GM23338 (cell line): ENCODE measurements around the gene USH1G. TPM values are rescaled to one million over a fixed set of nuclear protein-coding genes. Genes with fewer than 3 reads are reported as not detected.

Source experiments
- ATAC-seq: fragments of 200-7000 bp; cut with Tn5 transposase; 3 replicates; pipeline ENCODE4 v1.9.1; 2020
- DNase-seq: peaks from one replicate; pipeline ENCODE4 v3.0.0-alpha.2; 2015; ENCODE audit warnings: low spot score
- H2AFZ ChIP-seq: fragments of 200-600 bp; sonication (generic); 2 replicates; pipeline ENCODE4 v1.8.0; 2016; ENCODE audit warnings: antibody characterized with exemption, mild to moderate bottlenecking, moderate library complexity
- H3F3A ChIP-seq: fragments of 200-600 bp; sonication (generic); replicated peaks from 2 replicates; pipeline ENCODE4 v1.8.0; 2017; ENCODE audit warnings: antibody characterized with exemption, mixed run types, low read depth
- H3K27ac ChIP-seq: fragments of 200-600 bp; sonication (generic); 2 replicates; pipeline ENCODE4 v1.6.1; 2016; ENCODE audit warnings: low read depth
- H3K27me3 ChIP-seq: fragments of 200-600 bp; sonication (generic); 2 replicates; pipeline ENCODE4 v1.8.0; 2016; ENCODE audit warnings: mild to moderate bottlenecking, mixed run types, moderate library complexity; ENCODE audit not compliant: insufficient read depth
- H3K36me3 ChIP-seq: fragments of 200-600 bp; sonication (generic); 2 replicates; pipeline ENCODE4 v1.8.0; 2016; ENCODE audit warnings: mild to moderate bottlenecking; ENCODE audit not compliant: insufficient read depth
- H3K4me1 ChIP-seq: fragments of 200-600 bp; sonication (generic); 2 replicates; pipeline ENCODE4 v1.8.0; 2016; ENCODE audit warnings: mild to moderate bottlenecking, moderate library complexity; ENCODE audit not compliant: insufficient read depth
- H3K4me2 ChIP-seq: fragments of 200-600 bp; sonication (generic); 2 replicates; pipeline ENCODE4 v1.7.1; 2017; ENCODE audit warnings: mixed run types
- H3K4me3 ChIP-seq: fragments of 200-600 bp; sonication (generic); 2 replicates; pipeline ENCODE4 v1.6.1; 2016; ENCODE audit warnings: mixed run types
- H3K79me2 ChIP-seq: fragments of 200-600 bp; sonication (generic); replicated peaks from 2 replicates; pipeline ENCODE4 v1.8.0; 2017; ENCODE audit warnings: mild to moderate bottlenecking; ENCODE audit not compliant: insufficient read depth
- H3K9me2 ChIP-seq: fragments of 200-600 bp; sonication (generic); 2 replicates; pipeline ENCODE4 v1.8.0; 2017; ENCODE audit not compliant: insufficient read depth
- H4K20me1 ChIP-seq: fragments of 200-600 bp; sonication (generic); replicated peaks from 2 replicates; pipeline ENCODE4 v1.8.0; 2017; ENCODE audit warnings: mild to moderate bottlenecking; ENCODE audit not compliant: insufficient read depth
- H3K27ac Mint-ChIP-seq: 2 replicates; pipeline ENCODE4 v1.8.0; 2020; ENCODE audit warnings: inconsistent platforms, mild to moderate bottlenecking, moderate library complexity, mixed read lengths
- H3K27me3 Mint-ChIP-seq: 3 replicates; pipeline ENCODE4 v1.8.0; 2022; ENCODE audit warnings: low read depth, mild to moderate bottlenecking, moderate library complexity, mixed read lengths, inconsistent platforms; ENCODE audit not compliant: insufficient read depth, poor library complexity
- H3K36me3 Mint-ChIP-seq: 3 replicates; pipeline ENCODE4 v1.8.0; 2021; ENCODE audit warnings: low read depth, mild to moderate bottlenecking, inconsistent platforms, moderate library complexity, mixed read lengths
- H3K4me1 Mint-ChIP-seq: 3 replicates; pipeline ENCODE4 v1.8.0; 2020; ENCODE audit warnings: mild to moderate bottlenecking, inconsistent platforms, mixed read lengths
- H3K4me3 Mint-ChIP-seq: 3 replicates; pipeline ENCODE4 v1.8.0; 2021; ENCODE audit warnings: moderate library complexity, mild to moderate bottlenecking, inconsistent platforms, mixed read lengths
- H3K9me3 Mint-ChIP-seq: 3 replicates; pipeline ENCODE4 v1.8.0; 2020; ENCODE audit warnings: moderate library complexity, mild to moderate bottlenecking, inconsistent platforms, mixed read lengths
- CREB1 ChIP-seq: fragments of 250-450 bp; sonication (Bioruptor Pico); IDR thresholded peaks from 2 replicates; pipeline ENCODE4 v1.5.0; 2020; ENCODE audit warnings: low read depth, mild to moderate bottlenecking, moderate library complexity
- EZH2 ChIP-seq: fragments of 200-600 bp; sonication (generic); IDR thresholded peaks from one replicate; pipeline ENCODE4 v1.8.0; 2017; ENCODE audit warnings: antibody characterized with exemption, mild to moderate bottlenecking, low read depth; ENCODE audit not compliant: unreplicated experiment
- EZH2phosphoT487 ChIP-seq: fragments of 200-600 bp; sonication (generic); IDR thresholded peaks from one replicate; pipeline ENCODE4 v1.8.1; 2018; ENCODE audit warnings: antibody characterized with exemption; ENCODE audit not compliant: unreplicated experiment
- JUNB ChIP-seq: IDR thresholded peaks from one replicate; pipeline ENCODE4 v1.6.1; 2016; ENCODE audit warnings: antibody characterized with exemption; ENCODE audit not compliant: unreplicated experiment
- NANOG ChIP-seq: IDR thresholded peaks from 2 replicates; pipeline ENCODE4 v1.6.1; 2016; ENCODE audit warnings: antibody characterized with exemption, borderline replicate concordance
- POLR2AphosphoS5 ChIP-seq: IDR thresholded peaks from 2 replicates; pipeline ENCODE4 v1.6.1; 2016; ENCODE audit warnings: antibody characterized with exemption, low read depth
- STAT1 ChIP-seq: IDR thresholded peaks from one replicate; pipeline ENCODE4 v1.6.1; 2016; ENCODE audit warnings: antibody characterized with exemption; ENCODE audit not compliant: unreplicated experiment
- ZNF114 ChIP-seq: fragments of 250-450 bp; sonication (Bioruptor Pico); IDR thresholded peaks from 2 replicates; pipeline ENCODE4 v1.5.0; 2020; ENCODE audit warnings: mild to moderate bottlenecking, moderate library complexity
- ZNF331 ChIP-seq: fragments of 250-450 bp; sonication (Bioruptor Pico); IDR thresholded peaks from 2 replicates; pipeline ENCODE4 v1.5.0; 2020; ENCODE audit warnings: low read depth, mild to moderate bottlenecking, moderate library complexity
- polyA plus RNA-seq: library from polyadenylated mRNA; unstranded; fragments of >200 nt; fragmentation: Nextera tagmentation; extraction: Ambion mirVana; gene quantifications from 2 replicates; pipeline ENCODE4 v1.2.1, GENCODE V29; 2016
- total RNA-seq: library from RNA; depleted of rRNA; stranded (reverse); fragments of >200 nt; shearing (Covaris generic); gene quantifications from 2 replicates; pipeline ENCODE4 v1.2.3, GENCODE V29; 2014
- TF ChIP-seq, protein P1 (sequence below), 2 experiments: fragments of 200-600 bp in 1 of 2; sonication (generic) in 1 of 2; conservative IDR thresholded peaks; 2 replicates each; pipeline versions ENCODE4 v1.5.1 to v1.6.1; 2016 to 2017; ENCODE audit warnings: antibody characterized with exemption in 2 of 2, low read depth in 2 of 2, mild to moderate bottlenecking in 2 of 2, moderate library complexity in 1 of 2
- TF ChIP-seq, protein P2 (sequence below): fragments of 250-450 bp; sonication (Bioruptor Pico); IDR thresholded peaks from 2 replicates; pipeline ENCODE4 v1.5.0; 2020; ENCODE audit warnings: mild to moderate bottlenecking, moderate library complexity
- TF ChIP-seq, protein P3 (sequence below): IDR thresholded peaks from one replicate; pipeline ENCODE4 v1.6.1; 2018; ENCODE audit warnings: antibody characterized with exemption; ENCODE audit not compliant: unreplicated experiment
- TF ChIP-seq, protein P4 (sequence below): IDR thresholded peaks from 2 replicates; pipeline ENCODE4 v1.6.1; 2016; ENCODE audit warnings: antibody characterized with exemption

The USH1G gene
- total and polyA plus RNA-seq, 2 experiments from 2014 or later = 0.34 to 1.7 TPM

DNA sequence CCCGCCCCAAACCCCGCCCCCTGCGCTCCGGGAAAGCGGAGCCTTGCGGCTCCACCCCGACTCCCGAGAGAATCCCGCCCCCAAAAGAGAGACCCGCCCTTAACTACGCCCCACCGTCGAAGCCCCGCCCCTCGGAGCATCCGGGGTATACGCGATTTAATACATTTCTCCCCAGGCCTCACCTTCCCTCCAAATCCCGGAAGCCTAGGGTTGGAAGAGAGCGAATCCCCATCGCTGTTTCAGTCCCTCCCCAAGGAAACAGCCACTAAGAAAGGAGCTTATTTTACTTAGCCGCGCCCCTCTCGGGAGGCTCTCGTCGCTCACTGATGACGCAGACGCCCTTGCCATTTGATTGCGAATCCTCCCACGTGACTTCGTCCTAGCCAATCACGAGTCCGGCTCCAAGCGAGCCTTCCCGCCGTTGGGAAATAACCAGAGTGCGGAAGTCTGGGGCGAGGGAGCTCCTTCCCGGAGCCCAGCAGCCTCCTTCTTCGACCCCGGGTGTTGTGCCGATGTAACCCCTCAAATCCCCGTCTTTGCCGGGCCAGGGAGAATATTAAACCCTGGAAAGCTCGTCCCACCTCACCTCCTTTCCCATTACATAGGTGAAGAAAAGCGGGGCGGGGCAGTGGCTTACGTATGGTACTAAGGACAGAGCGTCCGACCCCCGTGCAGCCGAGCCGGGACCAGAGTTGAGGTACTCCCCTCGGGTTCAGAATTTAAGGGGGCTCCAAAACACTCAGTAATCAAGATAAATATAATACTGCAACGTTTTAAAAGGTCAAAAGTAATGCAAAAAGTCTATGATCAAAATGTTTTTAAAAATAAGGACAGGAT, 49.8 kb downstream of the USH1G start:
- Histone ChIP-seq H2AFZ (0 out of 2 replicates have a peak overlapping the region, but pooled peaks have one; percentile 2), H3K4me2 (peak overlapping the region; percentile 73), H3F3A (0 out of 2 replicates have a peak, but pooled peaks cover 4% of the 10 kb centered on the region), H3K79me2 (no peaks in the 10 kb centered on the region), H3K36me3 (no peaks in the 10 kb centered on the region), H3K9me2 (no peaks in the 10 kb centered on the region), H3K27ac (peak overlapping the region; percentile 66), H3K27me3 (0 out of 2 replicates have a peak, but pooled peaks cover 7% of the 10 kb centered on the region), H3K4me1 (peaks cover 9% of the 10 kb centered on the region; the same call in 1 of the 2 replicates), H3K4me3 (peak overlapping the region; percentile 95), H4K20me1 (0 out of 2 replicates have a peak, but pooled peaks cover 3% of the 10 kb centered on the region)
- ATAC-seq (peak; percentile 90), DNase-seq (peak; percentile 100)
- peak overlapping the region; percentile 94 for H3K27ac Mint-ChIP-seq
- peaks cover 6% of the 10 kb centered on the region; the same call in 1 of the 3 replicates for H3K36me3 Mint-ChIP-seq
- peak overlapping the region; percentile 91 for H3K4me3 Mint-ChIP-seq
- H3K27me3 Mint-ChIP-seq = peaks cover 23% of the 10 kb centered on the region
- H3K4me1 Mint-ChIP-seq = peaks cover 24% of the 10 kb centered on the region
- TF ChIP-seq NANOG (no peak), CREB1 (peak; percentile 98), EZH2 (no peak), POLR2AphosphoS5 (peak; percentile 92), EZH2phosphoT487 (no peak), ZNF114 (CRISPR knock-in tag) (no peak), STAT1 (no peak), ZNF331 (no peak), JUNB (no peak)
- TF ChIP-seq, protein P1, sequence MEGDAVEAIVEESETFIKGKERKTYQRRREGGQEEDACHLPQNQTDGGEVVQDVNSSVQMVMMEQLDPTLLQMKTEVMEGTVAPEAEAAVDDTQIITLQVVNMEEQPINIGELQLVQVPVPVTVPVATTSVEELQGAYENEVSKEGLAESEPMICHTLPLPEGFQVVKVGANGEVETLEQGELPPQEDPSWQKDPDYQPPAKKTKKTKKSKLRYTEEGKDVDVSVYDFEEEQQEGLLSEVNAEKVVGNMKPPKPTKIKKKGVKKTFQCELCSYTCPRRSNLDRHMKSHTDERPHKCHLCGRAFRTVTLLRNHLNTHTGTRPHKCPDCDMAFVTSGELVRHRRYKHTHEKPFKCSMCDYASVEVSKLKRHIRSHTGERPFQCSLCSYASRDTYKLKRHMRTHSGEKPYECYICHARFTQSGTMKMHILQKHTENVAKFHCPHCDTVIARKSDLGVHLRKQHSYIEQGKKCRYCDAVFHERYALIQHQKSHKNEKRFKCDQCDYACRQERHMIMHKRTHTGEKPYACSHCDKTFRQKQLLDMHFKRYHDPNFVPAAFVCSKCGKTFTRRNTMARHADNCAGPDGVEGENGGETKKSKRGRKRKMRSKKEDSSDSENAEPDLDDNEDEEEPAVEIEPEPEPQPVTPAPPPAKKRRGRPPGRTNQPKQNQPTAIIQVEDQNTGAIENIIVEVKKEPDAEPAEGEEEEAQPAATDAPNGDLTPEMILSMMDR (conservative IDR thresholded peaks at IDR 0.05; ENCODE audit: low read depth in 2 of 2) = no peak
- TF ChIP-seq, protein P2, sequence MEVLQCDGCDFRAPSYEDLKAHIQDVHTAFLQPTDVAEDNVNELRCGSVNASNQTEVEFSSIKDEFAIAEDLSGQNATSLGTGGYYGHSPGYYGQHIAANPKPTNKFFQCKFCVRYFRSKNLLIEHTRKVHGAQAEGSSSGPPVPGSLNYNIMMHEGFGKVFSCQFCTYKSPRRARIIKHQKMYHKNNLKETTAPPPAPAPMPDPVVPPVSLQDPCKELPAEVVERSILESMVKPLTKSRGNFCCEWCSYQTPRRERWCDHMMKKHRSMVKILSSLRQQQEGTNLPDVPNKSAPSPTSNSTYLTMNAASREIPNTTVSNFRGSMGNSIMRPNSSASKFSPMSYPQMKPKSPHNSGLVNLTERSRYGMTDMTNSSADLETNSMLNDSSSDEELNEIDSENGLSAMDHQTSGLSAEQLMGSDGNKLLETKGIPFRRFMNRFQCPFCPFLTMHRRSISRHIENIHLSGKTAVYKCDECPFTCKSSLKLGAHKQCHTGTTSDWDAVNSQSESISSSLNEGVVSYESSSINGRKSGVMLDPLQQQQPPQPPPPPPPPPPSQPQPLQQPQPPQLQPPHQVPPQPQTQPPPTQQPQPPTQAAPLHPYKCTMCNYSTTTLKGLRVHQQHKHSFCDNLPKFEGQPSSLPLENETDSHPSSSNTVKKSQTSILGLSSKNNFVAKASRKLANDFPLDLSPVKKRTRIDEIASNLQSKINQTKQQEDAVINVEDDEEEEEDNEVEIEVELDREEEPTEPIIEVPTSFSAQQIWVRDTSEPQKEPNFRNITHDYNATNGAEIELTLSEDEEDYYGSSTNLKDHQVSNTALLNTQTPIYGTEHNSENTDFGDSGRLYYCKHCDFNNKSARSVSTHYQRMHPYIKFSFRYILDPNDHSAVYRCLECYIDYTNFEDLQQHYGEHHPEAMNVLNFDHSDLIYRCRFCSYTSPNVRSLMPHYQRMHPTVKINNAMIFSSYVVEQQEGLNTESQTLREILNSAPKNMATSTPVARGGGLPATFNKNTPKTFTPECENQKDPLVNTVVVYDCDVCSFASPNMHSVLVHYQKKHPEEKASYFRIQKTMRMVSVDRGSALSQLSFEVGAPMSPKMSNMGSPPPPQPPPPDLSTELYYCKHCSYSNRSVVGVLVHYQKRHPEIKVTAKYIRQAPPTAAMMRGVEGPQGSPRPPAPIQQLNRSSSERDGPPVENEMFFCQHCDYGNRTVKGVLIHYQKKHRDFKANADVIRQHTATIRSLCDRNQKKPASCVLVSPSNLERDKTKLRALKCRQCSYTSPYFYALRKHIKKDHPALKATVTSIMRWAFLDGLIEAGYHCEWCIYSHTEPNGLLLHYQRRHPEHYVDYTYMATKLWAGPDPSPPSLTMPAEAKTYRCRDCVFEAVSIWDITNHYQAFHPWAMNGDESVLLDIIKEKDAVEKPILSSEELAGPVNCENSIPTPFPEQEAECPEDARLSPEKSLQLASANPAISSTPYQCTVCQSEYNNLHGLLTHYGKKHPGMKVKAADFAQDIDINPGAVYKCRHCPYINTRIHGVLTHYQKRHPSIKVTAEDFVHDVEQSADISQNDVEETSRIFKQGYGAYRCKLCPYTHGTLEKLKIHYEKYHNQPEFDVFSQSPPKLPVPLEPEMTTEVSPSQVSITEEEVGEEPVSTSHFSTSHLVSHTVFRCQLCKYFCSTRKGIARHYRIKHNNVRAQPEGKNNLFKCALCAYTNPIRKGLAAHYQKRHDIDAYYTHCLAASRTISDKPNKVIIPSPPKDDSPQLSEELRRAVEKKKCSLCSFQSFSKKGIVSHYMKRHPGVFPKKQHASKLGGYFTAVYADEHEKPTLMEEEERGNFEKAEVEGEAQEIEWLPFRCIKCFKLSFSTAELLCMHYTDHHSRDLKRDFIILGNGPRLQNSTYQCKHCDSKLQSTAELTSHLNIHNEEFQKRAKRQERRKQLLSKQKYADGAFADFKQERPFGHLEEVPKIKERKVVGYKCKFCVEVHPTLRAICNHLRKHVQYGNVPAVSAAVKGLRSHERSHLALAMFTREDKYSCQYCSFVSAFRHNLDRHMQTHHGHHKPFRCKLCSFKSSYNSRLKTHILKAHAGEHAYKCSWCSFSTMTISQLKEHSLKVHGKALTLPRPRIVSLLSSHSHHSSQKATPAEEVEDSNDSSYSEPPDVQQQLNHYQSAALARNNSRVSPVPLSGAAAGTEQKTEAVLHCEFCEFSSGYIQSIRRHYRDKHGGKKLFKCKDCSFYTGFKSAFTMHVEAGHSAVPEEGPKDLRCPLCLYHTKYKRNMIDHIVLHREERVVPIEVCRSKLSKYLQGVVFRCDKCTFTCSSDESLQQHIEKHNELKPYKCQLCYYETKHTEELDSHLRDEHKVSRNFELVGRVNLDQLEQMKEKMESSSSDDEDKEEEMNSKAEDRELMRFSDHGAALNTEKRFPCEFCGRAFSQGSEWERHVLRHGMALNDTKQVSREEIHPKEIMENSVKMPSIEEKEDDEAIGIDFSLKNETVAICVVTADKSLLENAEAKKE (CRISPR knock-in tag) = no peak
- TF ChIP-seq, protein P3, sequence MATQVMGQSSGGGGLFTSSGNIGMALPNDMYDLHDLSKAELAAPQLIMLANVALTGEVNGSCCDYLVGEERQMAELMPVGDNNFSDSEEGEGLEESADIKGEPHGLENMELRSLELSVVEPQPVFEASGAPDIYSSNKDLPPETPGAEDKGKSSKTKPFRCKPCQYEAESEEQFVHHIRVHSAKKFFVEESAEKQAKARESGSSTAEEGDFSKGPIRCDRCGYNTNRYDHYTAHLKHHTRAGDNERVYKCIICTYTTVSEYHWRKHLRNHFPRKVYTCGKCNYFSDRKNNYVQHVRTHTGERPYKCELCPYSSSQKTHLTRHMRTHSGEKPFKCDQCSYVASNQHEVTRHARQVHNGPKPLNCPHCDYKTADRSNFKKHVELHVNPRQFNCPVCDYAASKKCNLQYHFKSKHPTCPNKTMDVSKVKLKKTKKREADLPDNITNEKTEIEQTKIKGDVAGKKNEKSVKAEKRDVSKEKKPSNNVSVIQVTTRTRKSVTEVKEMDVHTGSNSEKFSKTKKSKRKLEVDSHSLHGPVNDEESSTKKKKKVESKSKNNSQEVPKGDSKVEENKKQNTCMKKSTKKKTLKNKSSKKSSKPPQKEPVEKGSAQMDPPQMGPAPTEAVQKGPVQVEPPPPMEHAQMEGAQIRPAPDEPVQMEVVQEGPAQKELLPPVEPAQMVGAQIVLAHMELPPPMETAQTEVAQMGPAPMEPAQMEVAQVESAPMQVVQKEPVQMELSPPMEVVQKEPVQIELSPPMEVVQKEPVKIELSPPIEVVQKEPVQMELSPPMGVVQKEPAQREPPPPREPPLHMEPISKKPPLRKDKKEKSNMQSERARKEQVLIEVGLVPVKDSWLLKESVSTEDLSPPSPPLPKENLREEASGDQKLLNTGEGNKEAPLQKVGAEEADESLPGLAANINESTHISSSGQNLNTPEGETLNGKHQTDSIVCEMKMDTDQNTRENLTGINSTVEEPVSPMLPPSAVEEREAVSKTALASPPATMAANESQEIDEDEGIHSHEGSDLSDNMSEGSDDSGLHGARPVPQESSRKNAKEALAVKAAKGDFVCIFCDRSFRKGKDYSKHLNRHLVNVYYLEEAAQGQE = no peak
- TF ChIP-seq, protein P4, sequence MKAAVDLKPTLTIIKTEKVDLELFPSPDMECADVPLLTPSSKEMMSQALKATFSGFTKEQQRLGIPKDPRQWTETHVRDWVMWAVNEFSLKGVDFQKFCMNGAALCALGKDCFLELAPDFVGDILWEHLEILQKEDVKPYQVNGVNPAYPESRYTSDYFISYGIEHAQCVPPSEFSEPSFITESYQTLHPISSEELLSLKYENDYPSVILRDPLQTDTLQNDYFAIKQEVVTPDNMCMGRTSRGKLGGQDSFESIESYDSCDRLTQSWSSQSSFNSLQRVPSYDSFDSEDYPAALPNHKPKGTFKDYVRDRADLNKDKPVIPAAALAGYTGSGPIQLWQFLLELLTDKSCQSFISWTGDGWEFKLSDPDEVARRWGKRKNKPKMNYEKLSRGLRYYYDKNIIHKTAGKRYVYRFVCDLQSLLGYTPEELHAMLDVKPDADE = peak; percentile 43
- H3K9me3 Mint-ChIP-seq = peaks cover 2% of the 10 kb centered on the region; the same call in 1 of the 3 replicates
